ENCODE data around the gene TNFAIP8.

The TNFAIP8 gene
- total RNA-seq = 184 to 238 (median 229) reads per million in 3 donors

GRCh38 chr5:119355685-119356611, at the start of gene TNFAIP8:
Gene TNFAIP8, plus strand, starts transcription at chr5:119356019. Its CDS starts 72 bp downstream, at chr5:119356091.
- Histone ChIP-seq H3K27me3 (replicated peaks; ENCODE audit: control insufficient read depth, insufficient read depth, low read length, poor library complexity, severe bottlenecking) (no peaks in the 10 kb centered on the region), H3K4me1 (ENCODE audit: control insufficient read depth, insufficient read depth, low read length, poor library complexity, severe bottlenecking) (peaks cover 66% of the 10 kb centered on the region), H3K4me3 (ENCODE audit: insufficient read depth, low read depth, low read length, poor library complexity, severe bottlenecking) (peak within 1 kb of the TSS; percentile 66), H3K27ac (ENCODE audit: insufficient read depth, low read length, poor library complexity, severe bottlenecking) (peak within 1 kb of the TSS; percentile 76), H3K9me3 (ENCODE audit: control insufficient read depth, low read length) (no peaks in the 10 kb centered on the region), H3K36me3 (ENCODE audit: control insufficient read depth, insufficient read depth, low read length) (no peaks in the 10 kb centered on the region)
- DNase-seq = peak; percentile 37 to 47 (median 45)

- Histone ChIP-seq H3K27me3 (replicated peaks; ENCODE audit: control insufficient read depth, insufficient read depth, low read length, poor library complexity, severe bottlenecking) (no peaks in the 10 kb centered on the region), H3K4me3 (ENCODE audit: insufficient read depth, low read depth, low read length, poor library complexity, severe bottlenecking) (no peak overlapping the region), H3K27ac (ENCODE audit: insufficient read depth, low read length, poor library complexity, severe bottlenecking) (no peak overlapping the region), H3K36me3 (ENCODE audit: control insufficient read depth, insufficient read depth, low read length) (no peaks in the 10 kb centered on the region), H3K9me3 (ENCODE audit: control insufficient read depth, low read length) (no peaks in the 10 kb centered on the region), H3K4me1 (ENCODE audit: control insufficient read depth, insufficient read depth, low read length, poor library complexity, severe bottlenecking) (peaks cover 76% of the 10 kb centered on the region)
- no peak for DNase-seq
Measured at GRCh38 chr5:119307170-119307569, 48.6 kb upstream of the TNFAIP8 start.

- Histone ChIP-seq H3K4me3 (ENCODE audit: insufficient read depth, low read depth, low read length, poor library complexity, severe bottlenecking) (peak overlapping the region; percentile 1), H3K27ac (ENCODE audit: insufficient read depth, low read length, poor library complexity, severe bottlenecking) (peak overlapping the region; percentile 59), H3K9me3 (ENCODE audit: control insufficient read depth, low read length) (no peaks in the 10 kb centered on the region), H3K27me3 (replicated peaks; ENCODE audit: control insufficient read depth, insufficient read depth, low read length, poor library complexity, severe bottlenecking) (no peaks in the 10 kb centered on the region), H3K36me3 (ENCODE audit: control insufficient read depth, insufficient read depth, low read length) (no peaks in the 10 kb centered on the region), H3K4me1 (ENCODE audit: control insufficient read depth, insufficient read depth, low read length, poor library complexity, severe bottlenecking) (peaks cover 70% of the 10 kb centered on the region)
- no peak for DNase-seq
Measured at GRCh38 chr5:119309326-119309725, 46.5 kb upstream of the TNFAIP8 start.

- peaks cover 66% of the 10 kb centered on the region for H3K4me1 ChIP-seq (ENCODE audit: control insufficient read depth, insufficient read depth, low read length, poor library complexity, severe bottlenecking)
Measured at GRCh38 chr5:119311688-119312087, 44.1 kb upstream of the TNFAIP8 start.

GRCh38 chr5:119312403-119312802, 43.4 kb upstream of the TNFAIP8 start:
- Histone ChIP-seq H3K4me3 (ENCODE audit: insufficient read depth, low read depth, low read length, poor library complexity, severe bottlenecking) (no peak overlapping the region), H3K27me3 (replicated peaks; ENCODE audit: control insufficient read depth, insufficient read depth, low read length, poor library complexity, severe bottlenecking) (no peaks in the 10 kb centered on the region), H3K9me3 (ENCODE audit: control insufficient read depth, low read length) (no peaks in the 10 kb centered on the region), H3K4me1 (ENCODE audit: control insufficient read depth, insufficient read depth, low read length, poor library complexity, severe bottlenecking) (peaks cover 61% of the 10 kb centered on the region), H3K36me3 (ENCODE audit: control insufficient read depth, insufficient read depth, low read length) (no peaks in the 10 kb centered on the region), H3K27ac (ENCODE audit: insufficient read depth, low read length, poor library complexity, severe bottlenecking) (peak overlapping the region; percentile 43)
- DNase-seq = no peak

More at GRCh38 chr5:119311688-119312087, 44.1 kb upstream of the TNFAIP8 start:
- Histone ChIP-seq H3K27me3 (replicated peaks; ENCODE audit: control insufficient read depth, insufficient read depth, low read length, poor library complexity, severe bottlenecking) (no peaks in the 10 kb centered on the region), H3K9me3 (ENCODE audit: control insufficient read depth, low read length) (no peaks in the 10 kb centered on the region), H3K4me3 (ENCODE audit: insufficient read depth, low read depth, low read length, poor library complexity, severe bottlenecking) (no peak overlapping the region), H3K36me3 (ENCODE audit: control insufficient read depth, insufficient read depth, low read length) (no peaks in the 10 kb centered on the region), H3K27ac (ENCODE audit: insufficient read depth, low read length, poor library complexity, severe bottlenecking) (no peak overlapping the region)
- no peak for DNase-seq

- DNase-seq = no peak
- H3K9me3 ChIP-seq (ENCODE audit: control insufficient read depth, low read length) = no peaks in the 10 kb centered on the region
- H3K27me3 ChIP-seq (replicated peaks; ENCODE audit: control insufficient read depth, insufficient read depth, low read length, poor library complexity, severe bottlenecking) = no peaks in the 10 kb centered on the region
- H3K4me1 ChIP-seq (ENCODE audit: control insufficient read depth, insufficient read depth, low read length, poor library complexity, severe bottlenecking) = peaks cover 62% of the 10 kb centered on the region
- peak overlapping the region; percentile 43 for H3K27ac ChIP-seq (ENCODE audit: insufficient read depth, low read length, poor library complexity, severe bottlenecking)
- no peaks in the 10 kb centered on the region for H3K36me3 ChIP-seq (ENCODE audit: control insufficient read depth, insufficient read depth, low read length)
- peak overlapping the region; percentile 17 for H3K4me3 ChIP-seq (ENCODE audit: insufficient read depth, low read depth, low read length, poor library complexity, severe bottlenecking)
Measured at GRCh38 chr5:119313197-119313596, 42.6 kb upstream of the TNFAIP8 start.

GRCh38 chr5:119313658-119314605, 41.9 kb upstream of the TNFAIP8 start:
- DNase-seq = no peak
- Histone ChIP-seq H3K4me1 (ENCODE audit: control insufficient read depth, insufficient read depth, low read length, poor library complexity, severe bottlenecking) (peaks cover 65% of the 10 kb centered on the region), H3K9me3 (ENCODE audit: control insufficient read depth, low read length) (no peaks in the 10 kb centered on the region), H3K36me3 (ENCODE audit: control insufficient read depth, insufficient read depth, low read length) (no peaks in the 10 kb centered on the region), H3K27me3 (replicated peaks; ENCODE audit: control insufficient read depth, insufficient read depth, low read length, poor library complexity, severe bottlenecking) (no peaks in the 10 kb centered on the region), H3K4me3 (ENCODE audit: insufficient read depth, low read depth, low read length, poor library complexity, severe bottlenecking) (no peak overlapping the region), H3K27ac (ENCODE audit: insufficient read depth, low read length, poor library complexity, severe bottlenecking) (peak overlapping the region; percentile 43)

GRCh38 chr5:119315516-119315949, 40.3 kb upstream of the TNFAIP8 start:
- Histone ChIP-seq H3K27ac (ENCODE audit: insufficient read depth, low read length, poor library complexity, severe bottlenecking) (peak overlapping the region; percentile 43), H3K27me3 (replicated peaks; ENCODE audit: control insufficient read depth, insufficient read depth, low read length, poor library complexity, severe bottlenecking) (no peaks in the 10 kb centered on the region), H3K36me3 (ENCODE audit: control insufficient read depth, insufficient read depth, low read length) (no peaks in the 10 kb centered on the region), H3K4me3 (ENCODE audit: insufficient read depth, low read depth, low read length, poor library complexity, severe bottlenecking) (no peak overlapping the region), H3K4me1 (ENCODE audit: control insufficient read depth, insufficient read depth, low read length, poor library complexity, severe bottlenecking) (peaks cover 63% of the 10 kb centered on the region), H3K9me3 (ENCODE audit: control insufficient read depth, low read length) (no peaks in the 10 kb centered on the region)
- no peak for DNase-seq

- Histone ChIP-seq H3K4me3 (ENCODE audit: insufficient read depth, low read depth, low read length, poor library complexity, severe bottlenecking) (no peak overlapping the region), H3K9me3 (ENCODE audit: control insufficient read depth, low read length) (no peaks in the 10 kb centered on the region), H3K36me3 (ENCODE audit: control insufficient read depth, insufficient read depth, low read length) (no peaks in the 10 kb centered on the region), H3K4me1 (ENCODE audit: control insufficient read depth, insufficient read depth, low read length, poor library complexity, severe bottlenecking) (peaks cover 62% of the 10 kb centered on the region), H3K27ac (ENCODE audit: insufficient read depth, low read length, poor library complexity, severe bottlenecking) (peak overlapping the region; percentile 43), H3K27me3 (replicated peaks; ENCODE audit: control insufficient read depth, insufficient read depth, low read length, poor library complexity, severe bottlenecking) (no peaks in the 10 kb centered on the region)
- peak in 1 of 3 donors; percentile 32 for DNase-seq
Measured at GRCh38 chr5:119316086-119316485, 39.7 kb upstream of the TNFAIP8 start.

Measured in effector memory CD4-positive, alpha-beta T cell (primary cell).